Mucosa of descending colon (tissue), 3 donors: ENCODE measurements around the gene AP1S3. TPM values are rescaled to one million over a fixed set of nuclear protein-coding genes. Genes with fewer than 3 reads are reported as not detected.
A peak's percentile ranks its signal among the peaks of the same experiment; 100 is the strongest.

ENCODE experiments used
- ATAC-seq: fragments of 200-7000 bp; cut with Tn5 transposase; one replicate; pipeline ENCODE4 v1.9.1; 2020; ENCODE audit warnings: mild to moderate bottlenecking, moderate library complexity
- DNase-seq, 3 donors: peaks; one replicate each; pipeline ENCODE4 v3.0.0-alpha.2; 2020
- H3K36me3 ChIP-seq: fragments of 200-600 bp; one replicate; pipeline ENCODE4 v1.8.0; 2021; ENCODE audit warnings: low read depth, mild to moderate bottlenecking
- H3K4me1 ChIP-seq: fragments of 200-600 bp; one replicate; pipeline ENCODE4 v1.8.0; 2021; ENCODE audit warnings: low read depth, mild to moderate bottlenecking
- H3K4me3 ChIP-seq: fragments of 200-600 bp; one replicate; pipeline ENCODE4 v1.8.0; 2021; ENCODE audit warnings: mild to moderate bottlenecking
- H3K9me3 ChIP-seq: fragments of 200-600 bp; one replicate; pipeline ENCODE4 v1.8.0; 2021; ENCODE audit warnings: mild to moderate bottlenecking
- CTCF ChIP-seq: fragments of 200-600 bp; IDR thresholded peaks from one replicate; pipeline ENCODE4 v1.8.0; 2022; ENCODE audit warnings: antibody characterized with exemption, mild to moderate bottlenecking
- intact Hi-C, 2 donors: fragments of 100-400 bp; cut with DNase I in 1 of 2; cut with micrococcal nuclease in 1 of 2; formaldehyde crosslinking; loops; one replicate each; pipeline versions ENCODE4 v1.11.0 to v1.11.1; 2022; cut with DNase I, micrococcal nuclease
- total RNA-seq, 3 donors: library from RNA; stranded (reverse); fragmentation: NEBNext Ultra II Directional in 2 of 3; extraction: Animal tissue kit (Norgen Biotek cat#: 25700) in 2 of 3; gene quantifications; one replicate each; pipeline versions ENCODE4 v1.2.1 to v1.2.4, GENCODE V29; 2021 to 2023
- donor health status: DM: no; HTN: no; CAD: no; lungs with moderate emphysema.
- donor health status: DM: no; HTN: no; CAD: no.
- donor health status: DM: no; HTN: yes; CAD: no.

Gene AP1S3
- total RNA-seq, 3 donors from 2014 or later, result 3.5 to 8.6 (median 5.0) TPM

- TF ChIP-seq CTCF, result no peak
- intact Hi-C loops, result no loop called here
- Histone ChIP-seq H3K4me1 (no peaks in the 10 kb centered on the region), H3K4me3 (no peak overlapping the region), H3K9me3 (no peaks in the 10 kb centered on the region), H3K36me3 (no peaks in the 10 kb centered on the region)
- ATAC-seq (no peak), DNase-seq (no peak)
Observed at GRCh38 chr2:223725986-223726970, 111.1 kb downstream of the AP1S3 start.

- Histone ChIP-seq H3K4me1 (no peaks in the 10 kb centered on the region), H3K9me3 (no peaks in the 10 kb centered on the region), H3K36me3 (no peaks in the 10 kb centered on the region), H3K4me3 (no peak overlapping the region)
- intact Hi-C loops, result no loop called here
- ATAC-seq, result peak; percentile 79
- TF ChIP-seq CTCF, result no peak
- DNase-seq, result peak; percentile 31 to 54 (median 40)
Observed at GRCh38 chr2:223725494-223725893, 111.9 kb downstream of the AP1S3 start.

GRCh38 chr2:223724861-223725260, 112.5 kb downstream of the AP1S3 start:
- no peaks in the 10 kb centered on the region for H3K36me3 ChIP-seq
- ATAC-seq, result no peak
- DNase-seq, result no peak
- H3K9me3 ChIP-seq, result no peaks in the 10 kb centered on the region
- intact Hi-C loops, result no loop called here
- no peaks in the 10 kb centered on the region for H3K4me1 ChIP-seq
- TF ChIP-seq CTCF, result no peak
- no peak overlapping the region for H3K4me3 ChIP-seq

GRCh38 chr2:223723954-223724411, 113.4 kb downstream of the AP1S3 start:
- Histone ChIP-seq H3K4me3 (no peak overlapping the region), H3K36me3 (no peaks in the 10 kb centered on the region), H3K4me1 (no peaks in the 10 kb centered on the region), H3K9me3 (no peaks in the 10 kb centered on the region)
- no peak for TF ChIP-seq CTCF
- DNase-seq (no peak), ATAC-seq (no peak)
- intact Hi-C loops, result no loop called here

- peaks cover 4% of the 10 kb centered on the region for H3K9me3 ChIP-seq
- intact Hi-C loops, result no loop called here
- ATAC-seq (no peak), DNase-seq (no peak)
- no peaks in the 10 kb centered on the region for H3K36me3 ChIP-seq
- no peaks in the 10 kb centered on the region for H3K4me1 ChIP-seq
- H3K4me3 ChIP-seq, result no peak overlapping the region
- no peak for TF ChIP-seq CTCF
Observed at GRCh38 chr2:223722226-223722625, 115.2 kb downstream of the AP1S3 start.
